Measurements from ENCODE around the gene CNOT11. TPM values are rescaled to one million over a fixed set of nuclear protein-coding genes. Genes with fewer than 3 reads are reported as not detected.

The CNOT11 gene
- total RNA-seq = 18.0 and 21.0 TPM in 2 replicates

GRCh38 chr2:101252408-101253012 lies at the start of gene CNOT11:
TSS of gene CNOT11 (plus strand) at chr2:101252886. CDS start at chr2:101252965, 79 bp downstream.

GRCh38 chr2:101308432-101309210 lies 55.9 kb downstream of the CNOT11 start, which contains the start of gene RNF149:
TSS of gene RNF149 (minus strand) at chr2:101308701. CDS start at chr2:101308588, 113 bp downstream.

Other genes starting within 250 kb of the CNOT11 start
- 8.4 and 10.3 TPM in 2 replicates for gene TBC1D8, start 101.5 kb upstream of the CNOT11 start, total RNA-seq
- gene RNF149, start 55.8 kb downstream of the CNOT11 start, total RNA-seq = 89.7 and 94.5 TPM in 2 replicates
- gene CREG2, start 134.6 kb downstream of the CNOT11 start, total RNA-seq = 3.9 and 5.2 TPM in 2 replicates
- gene RFX8, start 222.2 kb downstream of the CNOT11 start, total RNA-seq = 4.5 and 15.3 TPM in 2 replicates